Kidney (tissue), 14 donors: Measurements from ENCODE around the gene CHRD. TPM values are rescaled to one million over a fixed set of nuclear protein-coding genes. Genes with fewer than 3 reads are reported as not detected.

Experiments used
- DNase-seq, 5 donors: peaks; one replicate each; pipeline ENCODE4 v3.0.0-alpha.2; 2013 to 2020
- FAIRE-seq: peaks from 2 replicates; lab custom pipeline; 2012; peaks lifted over from hg19 to GRCh38; lab: Jason Lieb, UNC
- H3K27ac ChIP-seq, 2 donors: one replicate each; pipeline ENCODE4 v1.7.0; 2013; ENCODE audit warnings: low read depth in 2 of 2, low read length in 2 of 2, inconsistent platforms in 1 of 2
- H3K27me3 ChIP-seq: one replicate; pipeline ENCODE4 v1.7.1; 2013; ENCODE audit warnings: low read length, inconsistent platforms; ENCODE audit not compliant: control insufficient read depth, insufficient read depth
- H3K36me3 ChIP-seq, 3 donors: one replicate each; pipeline versions ENCODE4 v1.7.0 to v1.7.1; 2013; ENCODE audit warnings: low read length in 3 of 3, control low read depth in 1 of 3, inconsistent platforms in 1 of 3; ENCODE audit not compliant: insufficient read depth in 3 of 3, control insufficient read depth in 2 of 3
- H3K4me1 ChIP-seq, 3 donors: one replicate each; pipeline versions ENCODE4 v1.7.0 to v1.7.1; 2013; ENCODE audit warnings: low read length in 3 of 3, inconsistent platforms in 1 of 3, low read depth in 1 of 3; ENCODE audit not compliant: control insufficient read depth in 2 of 3, insufficient read depth in 2 of 3
- H3K4me3 ChIP-seq, 3 donors: one replicate each; pipeline versions ENCODE4 v1.7.0 to v1.8.1; 2013; ENCODE audit warnings: low read length in 3 of 3, control low read depth in 1 of 3, inconsistent platforms in 1 of 3
- H3K9ac ChIP-seq, 3 donors: one replicate each; pipeline versions ENCODE4 v1.7.0 to v1.7.1; 2013; ENCODE audit warnings: low read length in 3 of 3, control low read depth in 1 of 3, inconsistent platforms in 1 of 3
- H3K9me3 ChIP-seq, 3 donors: one replicate each; pipeline versions ENCODE4 v1.7.0 to v1.7.1; 2013; ENCODE audit warnings: low read length in 3 of 3, control low read depth in 1 of 3, inconsistent platforms in 1 of 3; ENCODE audit not compliant: control insufficient read depth in 2 of 3, insufficient read depth in 1 of 3
- intact Hi-C: fragments of 100-400 bp; cut with DNase I; formaldehyde crosslinking; loops from one replicate; pipeline ENCODE4 v1.11.1; 2022
- polyA plus RNA-seq: library from polyadenylated mRNA; stranded (reverse); fragments of 350-450 nt; fragmentation: Illumina TruSeq; extraction: RNeasy Lipid Tissue Mini Kit (QIAGEN cat#74804); gene quantifications from one replicate; pipeline ENCODE4 v1.2.3, GENCODE V29; 2014; ENCODE audit warnings: low read depth, low replicate concordance; ENCODE audit not compliant: insufficient read depth
- total RNA-seq: library from RNA; stranded (reverse); fragmentation: NEBNext Ultra II Directional; extraction: Animal tissue kit (Norgen Biotek cat#: 25700); gene quantifications from one replicate; pipeline ENCODE4 v1.2.1, GENCODE V29; 2021
- TF ChIP-seq, protein P1 (sequence below): IDR thresholded peaks from 3 replicates; pipeline ENCODE4 v1.5.1; 2012; ENCODE audit warnings: mild to moderate bottlenecking, moderate library complexity, borderline replicate concordance; ENCODE audit not compliant: insufficient read depth; ENCODE audit errors: extremely low read depth
- donor health status: control.
- donor health status: control.
- donor health status: control.
- donor health status: control.
- donor health status: control.
- donor health status: DM: yes; HTN: yes; CAD: no.
- donor health status: Normal renal cell carcinoma (clear cell type).

The CHRD gene
- total and polyA plus RNA-seq, 2 donors from 2014 or later: 16.8 to 18.6 TPM

DNA sequence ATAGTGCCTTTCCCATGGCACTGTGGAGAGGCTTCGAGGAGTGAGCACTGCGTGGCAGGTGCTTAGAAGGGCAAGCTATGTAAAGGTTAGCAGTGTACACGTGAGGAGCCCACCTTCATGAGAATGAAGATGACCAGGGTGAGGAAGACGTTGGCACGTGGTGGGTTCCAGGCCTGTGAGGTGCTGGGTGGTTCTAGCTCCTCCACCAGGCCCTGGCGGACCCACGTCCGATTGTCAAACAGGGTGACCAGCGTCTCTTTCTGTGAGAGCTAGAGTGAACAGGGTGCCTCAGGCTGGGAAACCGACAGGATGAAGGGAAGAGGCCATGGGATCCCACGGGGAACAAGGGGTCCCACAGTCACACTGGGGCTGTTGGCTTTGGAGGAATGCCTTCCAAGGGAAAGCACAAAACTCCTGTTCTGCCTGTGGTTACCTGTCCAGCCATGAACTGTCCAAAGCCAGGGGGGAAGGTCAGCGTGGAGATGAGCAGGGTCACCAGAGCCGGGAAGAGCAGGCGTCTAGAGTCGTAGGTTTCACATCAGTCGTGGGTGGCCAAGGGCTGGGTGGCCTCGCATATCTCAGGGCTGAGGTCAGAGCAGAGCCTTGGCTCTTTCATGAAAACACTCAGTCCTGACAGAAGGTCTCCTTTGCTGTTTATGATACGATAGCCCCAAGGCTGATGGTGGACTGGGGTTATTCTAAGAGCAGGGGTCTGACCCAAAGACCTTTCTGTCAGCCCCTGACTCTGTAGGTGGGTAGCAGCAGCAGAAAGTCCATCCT, 24.4 kb upstream of the CHRD start:
- H3K4me1 ChIP-seq: peaks cover 0 to 6% (median 5%) of the 10 kb centered on the region in 3 donors
- H3K9me3 ChIP-seq: no peaks in the 10 kb centered on the region
- no peak overlapping the region for H3K9ac ChIP-seq
- H3K4me3 ChIP-seq: no peak overlapping the region
- H3K27me3 ChIP-seq: no peaks in the 10 kb centered on the region
- TF ChIP-seq, protein P1, sequence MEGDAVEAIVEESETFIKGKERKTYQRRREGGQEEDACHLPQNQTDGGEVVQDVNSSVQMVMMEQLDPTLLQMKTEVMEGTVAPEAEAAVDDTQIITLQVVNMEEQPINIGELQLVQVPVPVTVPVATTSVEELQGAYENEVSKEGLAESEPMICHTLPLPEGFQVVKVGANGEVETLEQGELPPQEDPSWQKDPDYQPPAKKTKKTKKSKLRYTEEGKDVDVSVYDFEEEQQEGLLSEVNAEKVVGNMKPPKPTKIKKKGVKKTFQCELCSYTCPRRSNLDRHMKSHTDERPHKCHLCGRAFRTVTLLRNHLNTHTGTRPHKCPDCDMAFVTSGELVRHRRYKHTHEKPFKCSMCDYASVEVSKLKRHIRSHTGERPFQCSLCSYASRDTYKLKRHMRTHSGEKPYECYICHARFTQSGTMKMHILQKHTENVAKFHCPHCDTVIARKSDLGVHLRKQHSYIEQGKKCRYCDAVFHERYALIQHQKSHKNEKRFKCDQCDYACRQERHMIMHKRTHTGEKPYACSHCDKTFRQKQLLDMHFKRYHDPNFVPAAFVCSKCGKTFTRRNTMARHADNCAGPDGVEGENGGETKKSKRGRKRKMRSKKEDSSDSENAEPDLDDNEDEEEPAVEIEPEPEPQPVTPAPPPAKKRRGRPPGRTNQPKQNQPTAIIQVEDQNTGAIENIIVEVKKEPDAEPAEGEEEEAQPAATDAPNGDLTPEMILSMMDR: no peak
- FAIRE-seq: no peak
- no peak overlapping the region for H3K27ac ChIP-seq
- DNase-seq: peak in 1 of 5 donors; percentile 64
- peaks cover 0 to 5% (median 4%) of the 10 kb centered on the region in 3 donors for H3K36me3 ChIP-seq
- intact Hi-C loops: no loop called here

DNA sequence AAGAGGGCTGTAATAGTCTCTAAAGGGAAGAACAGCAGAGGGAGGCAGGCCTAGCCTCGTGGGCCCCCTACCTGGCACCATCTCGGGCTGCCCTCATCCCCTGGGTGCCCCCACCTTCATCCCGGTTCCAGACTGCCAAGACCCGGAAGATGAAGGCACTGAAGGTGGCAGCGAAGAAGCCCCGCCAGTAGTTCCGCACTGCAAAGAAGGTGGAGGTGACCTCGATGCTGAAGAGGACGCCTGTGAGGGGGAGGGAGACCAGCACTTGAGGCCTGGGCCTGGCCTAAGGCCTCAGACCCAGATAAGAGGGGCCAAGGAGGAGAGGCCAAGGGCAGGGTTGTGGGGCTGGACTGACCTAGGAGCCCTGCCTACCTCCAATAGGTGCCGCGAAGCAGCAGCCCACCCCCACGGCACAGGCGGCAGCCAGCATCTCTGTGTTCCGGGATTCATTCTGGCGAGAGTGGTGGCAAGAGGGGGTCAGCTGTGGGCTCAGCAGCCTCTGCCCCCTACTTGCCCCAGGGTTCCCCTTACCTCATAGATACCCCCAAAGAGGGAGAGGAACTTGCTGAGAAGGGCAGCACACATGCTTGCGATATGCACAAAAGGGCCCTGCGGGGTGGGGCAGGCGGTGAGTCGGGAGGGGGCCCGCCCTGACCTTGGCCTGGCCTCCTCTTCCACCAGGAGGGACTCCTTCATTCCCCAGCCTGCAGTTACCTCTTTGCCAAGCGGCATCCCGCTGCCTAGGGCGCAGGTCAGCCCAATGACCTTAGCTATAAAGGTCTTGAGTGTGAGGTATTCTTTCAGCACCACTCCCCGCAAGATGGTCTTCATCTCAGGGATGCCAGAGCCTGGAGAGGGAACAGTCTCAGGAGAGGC, 22.4 kb upstream of the CHRD start:
- H3K9me3 ChIP-seq: no peaks in the 10 kb centered on the region
- H3K4me1 ChIP-seq: peaks cover 0 to 13% (median 12%) of the 10 kb centered on the region in 3 donors
- H3K36me3 ChIP-seq: peaks cover 0 to 5% (median 4%) of the 10 kb centered on the region in 3 donors
- FAIRE-seq: no peak
- intact Hi-C loops: no loop called here
- TF ChIP-seq, protein P1: no peak
- no peak overlapping the region for H3K9ac ChIP-seq
- H3K27ac ChIP-seq: no peak overlapping the region
- H3K27me3 ChIP-seq: no peaks in the 10 kb centered on the region
- DNase-seq: peak in 1 of 5 donors; percentile 64
- no peak overlapping the region for H3K4me3 ChIP-seq

DNA sequence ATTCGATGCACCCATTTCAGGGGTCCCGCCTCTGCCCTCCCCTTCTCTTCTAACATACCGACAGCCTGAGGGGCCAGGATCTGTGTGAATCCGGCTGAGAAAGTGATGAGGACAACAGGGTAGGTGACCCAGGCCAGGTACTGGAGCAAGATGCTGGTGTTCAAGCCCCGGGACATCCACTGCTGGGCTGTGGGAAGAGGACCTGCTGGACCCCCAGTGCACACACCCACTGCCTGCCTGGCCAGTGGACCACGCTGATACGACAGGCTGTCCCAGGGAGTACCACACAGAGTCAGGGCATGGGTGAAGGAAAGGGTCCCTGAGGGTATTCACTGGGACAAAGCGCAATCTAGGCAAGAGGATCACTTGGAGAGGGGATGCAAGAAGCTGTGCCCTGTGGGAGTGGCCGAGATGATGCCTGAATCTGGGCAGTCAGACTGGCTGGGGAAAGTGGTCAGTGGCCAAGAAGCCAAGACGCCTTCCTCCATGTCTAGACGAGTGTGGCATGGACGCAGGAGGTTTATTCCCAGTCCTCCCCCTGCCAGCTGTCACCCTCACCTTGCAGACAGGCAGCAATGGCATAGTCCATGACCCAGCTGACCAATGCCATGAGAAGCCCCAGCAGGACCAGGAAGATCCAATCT, 21.6 kb upstream of the CHRD start:
- intact Hi-C loops: no loop called here
- no peak overlapping the region for H3K4me3 ChIP-seq
- FAIRE-seq: no peak
- H3K27ac ChIP-seq: no peak overlapping the region
- no peaks in the 10 kb centered on the region for H3K9me3 ChIP-seq
- no peaks in the 10 kb centered on the region for H3K27me3 ChIP-seq
- DNase-seq: peak in 1 of 5 donors; percentile 29
- TF ChIP-seq, protein P1: no peak
- H3K4me1 ChIP-seq: peaks cover 0 to 13% (median 12%) of the 10 kb centered on the region in 3 donors
- H3K36me3 ChIP-seq: peaks cover 0 to 5% (median 4%) of the 10 kb centered on the region in 3 donors
- no peak overlapping the region for H3K9ac ChIP-seq
